Type B pancreatic cell (in vitro differentiated cells): ENCODE results near the gene ENG. TPM values are rescaled to one million over a fixed set of nuclear protein-coding genes. Genes with fewer than 3 reads are reported as not detected.
"Not testable (repeated sequence)": the region's sequence is repeated elsewhere in the genome, so short reads cannot be mapped to it uniquely, and the experiment has no call there.

Source experiments
- DNase-seq: peaks from one replicate; pipeline ENCODE4 v3.0.0; 2021; ENCODE audit warnings: mixed read lengths; ENCODE audit not compliant: unreplicated experiment; ENCODE audit errors: extremely low spot score
- H3K27ac Mint-ChIP-seq: 2 replicates; pipeline ENCODE4 v1.8.0; 2021; ENCODE audit warnings: mild to moderate bottlenecking, mixed read lengths
- H3K27me3 Mint-ChIP-seq: 2 replicates; pipeline ENCODE4 v1.8.0; 2021; ENCODE audit warnings: mixed read lengths
- H3K36me3 Mint-ChIP-seq: 2 replicates; pipeline ENCODE4 v1.8.0; 2021; ENCODE audit warnings: mixed read lengths
- H3K4me1 Mint-ChIP-seq: one replicate; pipeline ENCODE4 v1.8.0; 2021; ENCODE audit warnings: mixed read lengths; ENCODE audit not compliant: unreplicated experiment
- H3K4me3 Mint-ChIP-seq: 2 replicates; pipeline ENCODE4 v1.8.0; 2021; ENCODE audit warnings: mild to moderate bottlenecking, mixed read lengths
- H3K9me3 Mint-ChIP-seq: 2 replicates; pipeline ENCODE4 v1.8.0; 2021; ENCODE audit warnings: mixed read lengths
- CTCF ChIP-seq: fragments of 200-600 bp; sonication (generic); conservative IDR thresholded peaks from 2 replicates; pipeline ENCODE4 v1.5.0; 2021; ENCODE audit warnings: antibody characterized with exemption, mild to moderate bottlenecking
- total RNA-seq: library from RNA; stranded (reverse); gene quantifications from 2 replicates; pipeline ENCODE4 v1.2.1, GENCODE V29; 2021; ENCODE audit warnings: low replicate concordance

ENG gene
- total RNA-seq, 1 donor from 2014 or later, result 1.6 TPM

- no peak for TF ChIP-seq CTCF
- H3K36me3 Mint-ChIP-seq, result no peaks in the 10 kb centered on the region
Observed at GRCh38 chr9:127847833-127848755, 6.4 kb downstream of the ENG start.

GRCh38 chr9:127847178-127847510 is 7.3 kb downstream of the ENG start:
- Mint-ChIP-seq H3K36me3 (no peaks in the 10 kb centered on the region), H3K4me3 (no peak overlapping the region), H3K27me3 (no peaks in the 10 kb centered on the region), H3K27ac (no peak overlapping the region), H3K9me3 (peaks cover 12% of the 10 kb centered on the region), H3K4me1 (peaks cover 7% of the 10 kb centered on the region)
- no peak for TF ChIP-seq CTCF
- no peak for DNase-seq

More at GRCh38 chr9:127847833-127848755, 6.4 kb downstream of the ENG start:
- H3K9me3 Mint-ChIP-seq, result peaks cover 12% of the 10 kb centered on the region
- no peak for DNase-seq
- H3K4me1 Mint-ChIP-seq, result peaks cover 9% of the 10 kb centered on the region
- H3K27me3 Mint-ChIP-seq, result no peaks in the 10 kb centered on the region
- peak overlapping the region; percentile 31 for H3K27ac Mint-ChIP-seq
- no peak overlapping the region for H3K4me3 Mint-ChIP-seq

GRCh38 chr9:127846443-127847177 is 7.8 kb downstream of the ENG start:
- Mint-ChIP-seq H3K27ac (no peak overlapping the region), H3K36me3 (no peaks in the 10 kb centered on the region), H3K4me3 (no peak overlapping the region), H3K27me3 (no peaks in the 10 kb centered on the region), H3K4me1 (peaks cover 6% of the 10 kb centered on the region), H3K9me3 (peaks cover 12% of the 10 kb centered on the region)
- no peak for TF ChIP-seq CTCF
- DNase-seq, result no peak

- not testable (repeated sequence) for DNase-seq, H3K4me1 Mint-ChIP-seq, H3K27me3 Mint-ChIP-seq, H3K4me3 Mint-ChIP-seq, H3K36me3 Mint-ChIP-seq, H3K27ac Mint-ChIP-seq
- peaks cover 12% of the 10 kb centered on the region for H3K9me3 Mint-ChIP-seq
Observed at GRCh38 chr9:127845619-127846018, 8.8 kb downstream of the ENG start.

- Mint-ChIP-seq H3K9me3 (peaks cover 12% of the 10 kb centered on the region), H3K4me3 (no peak overlapping the region), H3K27me3 (no peaks in the 10 kb centered on the region), H3K4me1 (peaks cover 6% of the 10 kb centered on the region), H3K36me3 (no peaks in the 10 kb centered on the region), H3K27ac (no peak overlapping the region)
- TF ChIP-seq CTCF, result no peak
- DNase-seq, result no peak
Observed at GRCh38 chr9:127844821-127845359, 9.6 kb downstream of the ENG start.
